D721Med (cell line): ENCODE data around the gene GSC2.

Source experiments
- DNase-seq: peaks from one replicate; pipeline ENCODE4 v3.0.0; 2011; ENCODE audit warnings: low spot score; ENCODE audit not compliant: insufficient read length
- FAIRE-seq: peaks from 2 replicates; lab custom pipeline; 2011; peaks lifted over from hg19 to GRCh38; lab: Jason Lieb, UNC
- CTCF ChIP-seq: IDR thresholded peaks from 2 replicates; pipeline ENCODE4 v1.5.1; 2012; ENCODE audit warnings: mild to moderate bottlenecking, control low read depth; ENCODE audit not compliant: insufficient read depth; ENCODE audit errors: missing control alignments

GSC2 gene

GRCh38 chr22:19139974-19140373 is 10.1 kb downstream of the GSC2 start:
- no peak for TF ChIP-seq CTCF
- no peak for FAIRE-seq
- DNase-seq = no peak

- FAIRE-seq (no peak), DNase-seq (no peak)
- TF ChIP-seq CTCF = no peak
Measured at GRCh38 chr22:19139001-19139356, 11.1 kb downstream of the GSC2 start.

- no peak for TF ChIP-seq CTCF
- FAIRE-seq (no peak), DNase-seq (no peak)
Measured at GRCh38 chr22:19138217-19139000, 11.7 kb downstream of the GSC2 start.

- no peak for FAIRE-seq
- TF ChIP-seq CTCF = no peak
- DNase-seq = no peak
Measured at GRCh38 chr22:19137384-19138216, 12.5 kb downstream of the GSC2 start.

- no peak for TF ChIP-seq CTCF
- no peak for FAIRE-seq
- no peak for DNase-seq
Measured at GRCh38 chr22:19136915-19137314, 13.2 kb downstream of the GSC2 start.

- DNase-seq (no peak), FAIRE-seq (no peak)
- TF ChIP-seq CTCF = no peak
Measured at GRCh38 chr22:19134874-19135273, 15.2 kb downstream of the GSC2 start.
